Measurements from ENCODE around the gene MTMR10.

GRCh38 chr15:30889196-30889595 lies 102.2 kb downstream of the MTMR10 start:
- no peak for TF ChIP-seq EZH2 (IDR thresholded peaks at IDR 0.05; ENCODE audit: insufficient read depth, low read length)
- TF ChIP-seq CTCF (IDR thresholded peaks at IDR 0.05; ENCODE audit: insufficient read depth, low read depth, low read length): no peak

All from astrocyte (in vitro differentiated cells and primary cell).